GM10266 (cell line): ENCODE data around the gene YEATS4.

Experiments used
- DNase-seq: peaks from one replicate; pipeline ENCODE4 v3.0.0; 2012; ENCODE audit errors: extremely low spot score
- CTCF ChIP-seq: IDR thresholded peaks from 2 replicates; pipeline ENCODE4 v1.5.1; 2012; ENCODE audit warnings: mild to moderate bottlenecking, low read depth; ENCODE audit not compliant: control insufficient read depth, insufficient read depth; ENCODE audit errors: missing control alignments

YEATS4 gene

GRCh38 chr12:69368171-69368570 is 8.6 kb downstream of the YEATS4 start:
- DNase-seq, result no peak
- TF ChIP-seq CTCF, result no peak

GRCh38 chr12:69383074-69383473 is 23.5 kb downstream of the YEATS4 start:
- no peak for TF ChIP-seq CTCF

GRCh38 chr12:69385038-69385437 is 25.5 kb downstream of the YEATS4 start:
- DNase-seq, result no peak
- TF ChIP-seq CTCF, result no peak

More at GRCh38 chr12:69383074-69383473, 23.5 kb downstream of the YEATS4 start:
- no peak for DNase-seq

GRCh38 chr12:69386921-69387320 is 27.4 kb downstream of the YEATS4 start:
- TF ChIP-seq CTCF, result no peak
- DNase-seq, result no peak

GRCh38 chr12:69388371-69388770 is 28.8 kb downstream of the YEATS4 start:
- no peak for DNase-seq
- TF ChIP-seq CTCF, result peak; percentile 49

GRCh38 chr12:69389831-69390230 is 30.3 kb downstream of the YEATS4 start:
- no peak for DNase-seq
- no peak for TF ChIP-seq CTCF

- TF ChIP-seq CTCF, result no peak
- no peak for DNase-seq
Measured at GRCh38 chr12:69392179-69392928, 32.8 kb downstream of the YEATS4 start.
